ENCODE results near the gene RNF224. TPM values are rescaled to one million over a fixed set of nuclear protein-coding genes. Genes with fewer than 3 reads are reported as not detected.

Gene RNF224
- total RNA-seq, 1 experiment from 2014 or later, result 0.27 TPM

- Histone ChIP-seq H3K9me3 (no peaks in the 10 kb centered on the region), H3K4me1 (peaks cover 23% of the 10 kb centered on the region), H3K27me3 (replicated peaks; ENCODE audit: control insufficient read depth, insufficient read depth, low read length) (no peaks in the 10 kb centered on the region), H3K36me3 (ENCODE audit: control insufficient read depth, insufficient read depth, low read length) (peaks cover 2% of the 10 kb centered on the region), H3K4me3 (ENCODE audit: low read depth, low read length) (peak overlapping the region; percentile 97)
- no peak for TF ChIP-seq CTCF (IDR thresholded peaks at IDR 0.05; ENCODE audit: insufficient read depth in 1 of 2, low read depth in 1 of 2, low read length in 1 of 2, severe bottlenecking in 1 of 2, unreplicated experiment in 1 of 2)
- peak; percentile 50 to 70 for DNase-seq
- BruUV-seq (replicated peaks), result no TSS peak
- H3K4me1 Mint-ChIP-seq (ENCODE audit: low read depth, unreplicated experiment), result peaks cover 7% of the 10 kb centered on the region
- ChIA-PET CTCF (interaction anchor here (0.7 to 3.3 kb wide), 7 partner anchors 8 to 169 kb away, joined by 3 to 24 read pairs (median 5); partner anchors contain the start of genes EXD3, NOXA1, RNF224 and TUBB4B), POLR2A (interaction anchor here (0.9 to 4.4 kb wide), 5 partner anchors 12 to 169 kb away, joined by 3 to 39 read pairs (median 7); partner anchors contain the start of genes EXD3, NOXA1 and TUBB4B)
- H3K27ac Mint-ChIP-seq (ENCODE audit: unreplicated experiment), result peak overlapping the region; percentile 92
- H3K4me3 Mint-ChIP-seq (ENCODE audit: unreplicated experiment), result peak overlapping the region; percentile 93
- peaks cover 45% of the 10 kb centered on the region for H3K36me3 Mint-ChIP-seq (ENCODE audit: insufficient read depth, unreplicated experiment)
- H3K27me3 Mint-ChIP-seq (ENCODE audit: insufficient read depth, unreplicated experiment), result no peaks in the 10 kb centered on the region
- no peaks in the 10 kb centered on the region for H3K9me3 Mint-ChIP-seq (ENCODE audit: unreplicated experiment)
- intact Hi-C loops (cut with micrococcal nuclease; ENCODE audit: unreplicated experiment), result no loop called here
Measured at GRCh38 chr9:137253717-137254623, 26.7 kb downstream of the RNF224 start.

- Histone ChIP-seq H3K9me3 (no peaks in the 10 kb centered on the region), H3K4me1 (peaks cover 23% of the 10 kb centered on the region), H3K36me3 (ENCODE audit: control insufficient read depth, insufficient read depth, low read length) (peaks cover 2% of the 10 kb centered on the region), H3K4me3 (ENCODE audit: low read depth, low read length) (peak within 1 kb of the TSS; percentile 97), H3K27me3 (replicated peaks; ENCODE audit: control insufficient read depth, insufficient read depth, low read length) (no peaks in the 10 kb centered on the region)
- Mint-ChIP-seq H3K4me3 (ENCODE audit: unreplicated experiment) (peak within 1 kb of the TSS; percentile 93), H3K36me3 (ENCODE audit: insufficient read depth, unreplicated experiment) (peaks cover 50% of the 10 kb centered on the region), H3K27me3 (ENCODE audit: insufficient read depth, unreplicated experiment) (no peaks in the 10 kb centered on the region), H3K27ac (ENCODE audit: unreplicated experiment) (peak within 1 kb of the TSS; percentile 92), H3K4me1 (ENCODE audit: low read depth, unreplicated experiment) (peaks cover 7% of the 10 kb centered on the region), H3K9me3 (ENCODE audit: unreplicated experiment) (no peaks in the 10 kb centered on the region)
- peak; percentile 91 to 98 for DNase-seq
- ChIA-PET CTCF (interaction anchor here (0.7 to 3.3 kb wide), 6 partner anchors 8 to 168 kb away, joined by 3 to 24 read pairs (median 5); partner anchors contain the start of genes EXD3, NOXA1, RNF224 and TUBB4B), POLR2A (interaction anchor here (0.9 to 4.4 kb wide), 5 partner anchors 13 to 168 kb away, joined by 3 to 39 read pairs (median 7); partner anchors contain the start of genes EXD3, NOXA1 and TUBB4B)
- TF ChIP-seq CTCF (IDR thresholded peaks at IDR 0.05; ENCODE audit: insufficient read depth in 1 of 2, low read depth in 1 of 2, low read length in 1 of 2, severe bottlenecking in 1 of 2, unreplicated experiment in 1 of 2), result no peak
- intact Hi-C loops (cut with micrococcal nuclease; ENCODE audit: unreplicated experiment), result loop anchor here (1.0 kb wide), 1 partner anchor 14 kb away; the partner anchor contains the start of gene TUBB4B
- TSS peak; percentile 55 for BruUV-seq (replicated peaks)
Measured at GRCh38 chr9:137254624-137255447, 27.5 kb downstream of the RNF224 start, which contains the start of gene NELFB. NELFB (plus strand) TSS chr9:137255327.

Data from Caco-2 (cell line).